NCI-H2171 treated with DMSO at 0.1 percent for 48 hours (cell line): ENCODE data around the gene KCNMA1.
"Not testable (repeated sequence)": the region's sequence is repeated elsewhere in the genome, so short reads cannot be mapped to it uniquely, and the experiment has no call there.

Experiments
- DNase-seq: peaks from one replicate; lab custom pipeline; 2025; lab: John Stamatoyannopoulos, UW

The KCNMA1 gene

GRCh38 chr10:77583527-77583926 lies 54.1 kb downstream of the KCNMA1 start:
- DNase-seq = no peak

- no peak for DNase-seq
Observed at GRCh38 chr10:77582710-77583115, 54.9 kb downstream of the KCNMA1 start.

GRCh38 chr10:77581738-77582137 lies 55.9 kb downstream of the KCNMA1 start:
- no peak for DNase-seq

GRCh38 chr10:77580482-77580881 lies 57.1 kb downstream of the KCNMA1 start:
- no peak for DNase-seq

GRCh38 chr10:77578583-77579227 lies 58.9 kb downstream of the KCNMA1 start:
- no peak for DNase-seq

GRCh38 chr10:77577666-77578229 lies 59.9 kb downstream of the KCNMA1 start:
- DNase-seq = no peak

- DNase-seq = no peak
Observed at GRCh38 chr10:77576444-77577032, 61.1 kb downstream of the KCNMA1 start.

GRCh38 chr10:77576007-77576367 lies 61.6 kb downstream of the KCNMA1 start:
- DNase-seq = no peak

GRCh38 chr10:77575271-77576006 lies 62.2 kb downstream of the KCNMA1 start:
- DNase-seq = no peak

GRCh38 chr10:77574438-77574837 lies 63.2 kb downstream of the KCNMA1 start:
- no peak for DNase-seq

GRCh38 chr10:77572520-77572919 lies 65.1 kb downstream of the KCNMA1 start:
- DNase-seq = not testable (repeated sequence)

- DNase-seq = peak; percentile 86
Observed at GRCh38 chr10:77571490-77571889, 66.1 kb downstream of the KCNMA1 start.

GRCh38 chr10:77566914-77567566 lies 70.6 kb downstream of the KCNMA1 start:
- DNase-seq = no peak

GRCh38 chr10:77566236-77566635 lies 71.4 kb downstream of the KCNMA1 start:
- no peak for DNase-seq

GRCh38 chr10:77565590-77566023 lies 72.0 kb downstream of the KCNMA1 start:
- no peak for DNase-seq

- DNase-seq = no peak
Observed at GRCh38 chr10:77564731-77565589, 72.6 kb downstream of the KCNMA1 start.

GRCh38 chr10:77563638-77564270 lies 73.9 kb downstream of the KCNMA1 start:
- peak; percentile 13 for DNase-seq

- DNase-seq = no peak
Observed at GRCh38 chr10:77562742-77563141, 74.9 kb downstream of the KCNMA1 start.

- DNase-seq = no peak
Observed at GRCh38 chr10:77561991-77562390, 75.6 kb downstream of the KCNMA1 start.

GRCh38 chr10:77560471-77560870 lies 77.1 kb downstream of the KCNMA1 start:
- no peak for DNase-seq

GRCh38 chr10:77560052-77560451 lies 77.6 kb downstream of the KCNMA1 start:
- no peak for DNase-seq
